Ishikawa (cell line): Measurements from ENCODE around the gene DMD.

Source experiments
- CEBPB ChIP-seq: IDR thresholded peaks from 2 replicates; pipeline ENCODE4 v1.6.1; 2012
- CREB1 ChIP-seq: IDR thresholded peaks from 2 replicates; pipeline ENCODE4 v1.6.1; 2012; ENCODE audit warnings: low read depth
- EGR1 ChIP-seq: IDR thresholded peaks from 2 replicates; pipeline ENCODE4 v1.6.1; 2012
- EP300 ChIP-seq: IDR thresholded peaks from 2 replicates; pipeline ENCODE4 v1.6.1; 2012; ENCODE audit warnings: borderline replicate concordance
- FOXM1 ChIP-seq: IDR thresholded peaks from 2 replicates; pipeline ENCODE4 v1.6.1; 2012; ENCODE audit warnings: low read depth, borderline replicate concordance
- NFIC ChIP-seq: IDR thresholded peaks from 2 replicates; pipeline ENCODE4 v1.6.1; 2012
- RAD21 ChIP-seq: IDR thresholded peaks from 2 replicates; pipeline ENCODE4 v1.6.1; 2012; ENCODE audit warnings: low read depth
- TAF1 ChIP-seq: IDR thresholded peaks from 2 replicates; pipeline ENCODE4 v1.6.1; 2012; ENCODE audit warnings: low read depth, mild to moderate bottlenecking
- TCF12 ChIP-seq: IDR thresholded peaks from 2 replicates; pipeline ENCODE4 v1.6.1; 2012; ENCODE audit warnings: low read depth
- TEAD4 ChIP-seq: IDR thresholded peaks from 2 replicates; pipeline ENCODE4 v1.6.1; 2012
- YY1 ChIP-seq: IDR thresholded peaks from 2 replicates; pipeline ENCODE4 v1.6.1; 2012; ENCODE audit warnings: low read depth
- ZBTB7A ChIP-seq: IDR thresholded peaks from 2 replicates; pipeline ENCODE4 v1.6.1; 2012; ENCODE audit warnings: low read depth
- TF ChIP-seq, protein P1 (sequence below): IDR thresholded peaks from 2 replicates; pipeline ENCODE4 v1.6.1; 2012
- TF ChIP-seq, protein P2 (sequence below): IDR thresholded peaks from 2 replicates; pipeline ENCODE4 v1.6.1; 2012
- TF ChIP-seq, protein P3 (sequence below): IDR thresholded peaks from 2 replicates; pipeline ENCODE4 v1.6.1; 2012; ENCODE audit warnings: low read depth, mild to moderate bottlenecking

Gene DMD

DNA sequence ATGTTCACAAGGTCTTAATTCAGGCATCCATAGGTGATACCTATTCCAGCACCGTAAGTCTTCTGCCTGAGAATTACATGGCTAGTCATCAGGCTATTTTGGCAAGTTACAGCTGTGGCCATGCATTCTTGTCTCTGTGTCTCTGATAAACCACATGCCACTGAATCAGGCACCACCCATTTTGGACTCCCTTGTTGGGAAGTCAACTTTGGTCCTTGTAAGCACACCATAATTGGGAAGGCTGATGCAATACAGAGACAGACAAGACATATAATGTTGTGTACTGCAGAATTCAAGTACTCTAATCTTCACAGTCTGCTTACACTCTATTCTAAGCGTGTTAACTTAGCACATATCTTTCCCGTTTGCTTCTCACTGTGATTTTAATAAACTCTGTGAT is 1655.8 kb downstream of the DMD start:
- TF ChIP-seq TAF1 (no peak), TEAD4 (no peak), FOXM1 (no peak), EGR1 (no peak), NFIC (no peak), CREB1 (no peak), ZBTB7A (no peak), TCF12 (no peak), RAD21 (no peak), CEBPB (no peak), YY1 (no peak), EP300 (no peak)
- TF ChIP-seq, protein P1, sequence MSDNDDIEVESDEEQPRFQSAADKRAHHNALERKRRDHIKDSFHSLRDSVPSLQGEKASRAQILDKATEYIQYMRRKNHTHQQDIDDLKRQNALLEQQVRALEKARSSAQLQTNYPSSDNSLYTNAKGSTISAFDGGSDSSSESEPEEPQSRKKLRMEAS, result no peak
- TF ChIP-seq, protein P2, sequence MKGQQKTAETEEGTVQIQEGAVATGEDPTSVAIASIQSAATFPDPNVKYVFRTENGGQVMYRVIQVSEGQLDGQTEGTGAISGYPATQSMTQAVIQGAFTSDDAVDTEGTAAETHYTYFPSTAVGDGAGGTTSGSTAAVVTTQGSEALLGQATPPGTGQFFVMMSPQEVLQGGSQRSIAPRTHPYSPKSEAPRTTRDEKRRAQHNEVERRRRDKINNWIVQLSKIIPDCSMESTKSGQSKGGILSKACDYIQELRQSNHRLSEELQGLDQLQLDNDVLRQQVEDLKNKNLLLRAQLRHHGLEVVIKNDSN, result no peak
- TF ChIP-seq, protein P3, sequence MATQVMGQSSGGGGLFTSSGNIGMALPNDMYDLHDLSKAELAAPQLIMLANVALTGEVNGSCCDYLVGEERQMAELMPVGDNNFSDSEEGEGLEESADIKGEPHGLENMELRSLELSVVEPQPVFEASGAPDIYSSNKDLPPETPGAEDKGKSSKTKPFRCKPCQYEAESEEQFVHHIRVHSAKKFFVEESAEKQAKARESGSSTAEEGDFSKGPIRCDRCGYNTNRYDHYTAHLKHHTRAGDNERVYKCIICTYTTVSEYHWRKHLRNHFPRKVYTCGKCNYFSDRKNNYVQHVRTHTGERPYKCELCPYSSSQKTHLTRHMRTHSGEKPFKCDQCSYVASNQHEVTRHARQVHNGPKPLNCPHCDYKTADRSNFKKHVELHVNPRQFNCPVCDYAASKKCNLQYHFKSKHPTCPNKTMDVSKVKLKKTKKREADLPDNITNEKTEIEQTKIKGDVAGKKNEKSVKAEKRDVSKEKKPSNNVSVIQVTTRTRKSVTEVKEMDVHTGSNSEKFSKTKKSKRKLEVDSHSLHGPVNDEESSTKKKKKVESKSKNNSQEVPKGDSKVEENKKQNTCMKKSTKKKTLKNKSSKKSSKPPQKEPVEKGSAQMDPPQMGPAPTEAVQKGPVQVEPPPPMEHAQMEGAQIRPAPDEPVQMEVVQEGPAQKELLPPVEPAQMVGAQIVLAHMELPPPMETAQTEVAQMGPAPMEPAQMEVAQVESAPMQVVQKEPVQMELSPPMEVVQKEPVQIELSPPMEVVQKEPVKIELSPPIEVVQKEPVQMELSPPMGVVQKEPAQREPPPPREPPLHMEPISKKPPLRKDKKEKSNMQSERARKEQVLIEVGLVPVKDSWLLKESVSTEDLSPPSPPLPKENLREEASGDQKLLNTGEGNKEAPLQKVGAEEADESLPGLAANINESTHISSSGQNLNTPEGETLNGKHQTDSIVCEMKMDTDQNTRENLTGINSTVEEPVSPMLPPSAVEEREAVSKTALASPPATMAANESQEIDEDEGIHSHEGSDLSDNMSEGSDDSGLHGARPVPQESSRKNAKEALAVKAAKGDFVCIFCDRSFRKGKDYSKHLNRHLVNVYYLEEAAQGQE, result no peak

DNA sequence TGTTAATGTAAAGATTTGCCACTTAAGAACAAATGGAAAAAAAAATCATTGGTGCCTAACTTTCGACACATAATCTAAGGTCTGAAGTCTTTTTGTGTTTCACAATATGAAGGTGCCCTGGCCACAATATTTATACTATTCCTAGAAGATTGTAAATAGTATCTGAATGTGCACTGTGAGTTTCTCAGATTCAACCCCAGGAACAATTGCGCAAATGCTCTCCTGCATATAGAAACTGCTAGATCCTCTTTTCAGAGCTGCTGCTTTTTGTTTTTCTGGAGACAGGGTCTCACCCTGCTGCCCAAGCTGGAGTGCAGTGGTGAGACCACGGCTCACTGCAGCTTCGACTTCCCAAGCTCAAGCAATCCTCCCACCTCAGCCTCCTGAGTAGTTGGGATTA is 1659.4 kb downstream of the DMD start:
- TF ChIP-seq CEBPB, result no peak
- TF ChIP-seq CREB1, result no peak
- no peak for TF ChIP-seq TCF12
- no peak for TF ChIP-seq TAF1
- TF ChIP-seq EP300, result no peak
- TF ChIP-seq RAD21, result no peak
- TF ChIP-seq, protein P2, result no peak
- TF ChIP-seq FOXM1, result no peak
- no peak for TF ChIP-seq ZBTB7A
- TF ChIP-seq TEAD4, result no peak
- TF ChIP-seq, protein P3, result no peak
- no peak for TF ChIP-seq NFIC
- TF ChIP-seq, protein P1, result no peak
- no peak for TF ChIP-seq YY1
- TF ChIP-seq EGR1, result no peak

DNA sequence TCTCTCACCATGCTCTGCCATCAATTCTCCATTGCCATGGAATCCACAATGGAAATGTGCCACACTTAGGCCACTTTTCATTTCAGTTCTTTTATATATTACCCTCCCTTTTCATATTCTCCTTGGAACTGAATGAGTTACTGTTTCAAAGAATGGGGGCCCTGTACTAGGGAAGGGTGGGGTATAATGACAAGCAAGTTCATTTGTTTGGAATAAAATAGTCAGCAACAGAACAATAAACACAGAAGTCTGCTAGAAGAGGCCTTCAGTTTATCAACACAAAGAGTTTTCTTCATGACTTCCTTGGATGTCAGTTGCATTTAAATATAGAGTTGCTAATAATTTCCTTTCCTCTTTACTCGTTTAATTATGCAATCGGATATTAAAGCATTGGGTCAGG is 1661.2 kb downstream of the DMD start:
- TF ChIP-seq, protein P2, result no peak
- no peak for TF ChIP-seq YY1
- no peak for TF ChIP-seq FOXM1
- TF ChIP-seq CEBPB, result no peak
- no peak for TF ChIP-seq NFIC
- no peak for TF ChIP-seq TEAD4
- no peak for TF ChIP-seq RAD21
- no peak for TF ChIP-seq CREB1
- TF ChIP-seq TCF12, result no peak
- TF ChIP-seq, protein P1, result no peak
- TF ChIP-seq ZBTB7A, result no peak
- TF ChIP-seq EGR1, result no peak
- TF ChIP-seq TAF1, result no peak
- TF ChIP-seq EP300, result no peak
- TF ChIP-seq, protein P3, result no peak

DNA sequence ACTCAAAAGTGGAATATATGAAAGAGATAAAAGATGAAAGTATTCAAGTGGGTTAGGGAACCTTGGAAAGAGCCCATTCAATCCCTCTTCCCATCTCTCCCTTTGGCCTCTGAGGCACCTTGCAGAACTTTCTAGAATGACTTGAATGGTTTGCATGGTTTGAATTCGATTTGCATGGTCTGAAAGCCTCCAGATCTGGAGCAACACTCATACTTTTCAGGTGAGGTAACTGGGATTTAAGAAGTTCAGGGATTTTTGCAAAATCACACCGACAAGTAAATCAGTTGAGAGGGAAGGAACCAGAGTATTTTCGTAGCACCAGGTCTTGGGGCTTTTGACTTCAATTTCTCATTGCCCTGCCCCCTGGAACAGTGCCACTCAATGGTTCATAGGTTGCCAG is 1663.5 kb downstream of the DMD start:
- TF ChIP-seq CEBPB (no peak), FOXM1 (no peak), EGR1 (no peak), TAF1 (no peak), RAD21 (no peak), YY1 (no peak)
- TF ChIP-seq, protein P1, result no peak
- TF ChIP-seq, protein P2, result no peak
